ENCODE data around the gene PRKCH. TPM values are rescaled to one million over a fixed set of nuclear protein-coding genes. Genes with fewer than 3 reads are reported as not detected.

PRKCH gene
- polyA plus RNA-seq, 2 of the 4 experiments (the other 2 are of a cell fraction) = 10.0 to 10.2 TPM

- DNase-seq (ENCODE audit: low read depth in 1 of 2, low spot score in 1 of 2) (peak; percentile 53 to 80), FAIRE-seq (no peak), ATAC-seq (no peak)
- Histone ChIP-seq H3K4me3 (no peak overlapping the region), H3K9me3 (no peaks in the 10 kb centered on the region), H3K4me1 (peaks cover 88% of the 10 kb centered on the region), H3K27ac (peak overlapping the region; percentile 95 to 96), H3K4me2 (no peak overlapping the region; the same call in 2 of the 3 replicates)
- ChIA-PET CTCF (interaction anchor here (0.5 to 3.4 kb wide), 40 partner anchors 8 to 362 kb away, joined by 3 to 28 read pairs (median 5); no protein-coding TSS in a partner anchor), POLR2A (interaction anchor here (1.2 to 3.5 kb wide), 4 partner anchors 48 to 287 kb away, joined by 3 to 19 read pairs (median 4); partner anchors contain the start of gene SNAPC1)
- WGBS (ENCODE audit: missing lambda C conversion rate) = 27% methylated on average over 4 of the region's 4 CpGs
- TF ChIP-seq HOXB13 (CRISPR knock-in tag; IDR thresholded peaks at IDR 0.05; ENCODE audit: low read depth) = peak; percentile 95
- peak; percentile 85 for TF ChIP-seq HEYL (CRISPR knock-in tag; IDR thresholded peaks at IDR 0.05)
- no peak for TF ChIP-seq NPAS2 (CRISPR knock-in tag; IDR thresholded peaks at IDR 0.05; ENCODE audit: borderline replicate concordance)
- peak; percentile 67 to 72 for TF ChIP-seq RAD21 (conservative IDR thresholded peaks at IDR 0.05 in 1 of 2, IDR thresholded peaks at IDR 0.05 in 1 of 2)
- no peak for TF ChIP-seq BCL3 (IDR thresholded peaks at IDR 0.05)
- peak; percentile 72 for TF ChIP-seq SMC3 (IDR thresholded peaks at IDR 0.05)
- TF ChIP-seq CTCF (IDR thresholded peaks at IDR 0.05) = peak; percentile 81
- no peak for TF ChIP-seq JUNB (IDR thresholded peaks at IDR 0.05)
- TF ChIP-seq ZSCAN20 (CRISPR knock-in tag; IDR thresholded peaks at IDR 0.05) = peak; percentile 53; the same call in 1 of the 2 replicates
- TF ChIP-seq EHF (CRISPR knock-in tag; IDR thresholded peaks at IDR 0.05) = no peak
- peak; percentile 82; the same call in 1 of the 2 replicates for TF ChIP-seq HOXB5 (CRISPR knock-in tag; IDR thresholded peaks at IDR 0.05)
- TF ChIP-seq CBX8 (IDR thresholded peaks at IDR 0.05) = no peak
- TF ChIP-seq FOSL2 (IDR thresholded peaks at IDR 0.05) = no peak
- TF ChIP-seq FOSL2 (CRISPR knock-in tag; IDR thresholded peaks at IDR 0.05) = peak; percentile 49
- TF ChIP-seq HOXA7 (CRISPR knock-in tag; IDR thresholded peaks at IDR 0.05) = peak; percentile 87; the same call in 1 of the 2 replicates
- TF ChIP-seq CEBPB (IDR thresholded peaks at IDR 0.05) = peak; percentile 19 to 59; a peak in 2 of 4 replicates
- TF ChIP-seq ZNF302 (CRISPR knock-in tag; IDR thresholded peaks at IDR 0.05) = no peak
Measured at GRCh38 chr14:61475316-61475715, 153.9 kb downstream of the PRKCH start.

- CTCF ChIA-PET = interaction anchor here (0.5 to 3.4 kb wide), 34 partner anchors 9 to 361 kb away, joined by 3 to 28 read pairs (median 5); no protein-coding TSS in a partner anchor
- ATAC-seq (peak in 1 of 2 experiments; percentile 8; a peak in 3 of 6 replicates), DNase-seq (ENCODE audit: low read depth in 1 of 2, low spot score in 1 of 2) (no peak), FAIRE-seq (no peak)
- Histone ChIP-seq H3K9me3 (no peaks in the 10 kb centered on the region), H3K4me1 (peaks cover 88% of the 10 kb centered on the region), H3K4me2 (peak overlapping the region; percentile 66), H3K4me3 (no peak overlapping the region), H3K27ac (peak overlapping the region; percentile 91 to 96)
- POLR2A ChIA-PET = interaction anchor here (1.1 to 3.5 kb wide), 8 partner anchors 47 to 286 kb away, joined by 3 to 19 read pairs (median 3); partner anchors contain the start of genes HIF1A and SNAPC1
- WGBS (ENCODE audit: missing lambda C conversion rate) = 94% methylated on average over 2 of the region's 2 CpGs
- peak; percentile 97 for TF ChIP-seq ZSCAN20 (CRISPR knock-in tag; IDR thresholded peaks at IDR 0.05)
- TF ChIP-seq TP53 (CRISPR knock-in tag; IDR thresholded peaks at IDR 0.05) = peak; percentile 81; the same call in 1 of the 2 replicates
- no peak for TF ChIP-seq PHF8 (IDR thresholded peaks at IDR 0.05; ENCODE audit: borderline replicate concordance, low read depth)
- TF ChIP-seq HMGXB4 (CRISPR knock-in tag; IDR thresholded peaks at IDR 0.05; ENCODE audit: borderline replicate concordance) = 0 out of 2 replicates have a peak, but pooled peaks have one; percentile 32
- TF ChIP-seq NPAS2 (CRISPR knock-in tag; IDR thresholded peaks at IDR 0.05; ENCODE audit: borderline replicate concordance) = 0 out of 2 replicates have a peak, but pooled peaks have one; percentile 9
- no peak for TF ChIP-seq RFX5 (IDR thresholded peaks at IDR 0.05)
- peak; percentile 95 for TF ChIP-seq HEYL (CRISPR knock-in tag; IDR thresholded peaks at IDR 0.05)
- TF ChIP-seq TFCP2L1 (CRISPR knock-in tag; IDR thresholded peaks at IDR 0.05) = no peak
- no peak for TF ChIP-seq PBX3 (IDR thresholded peaks at IDR 0.05)
- TF ChIP-seq EHF (CRISPR knock-in tag; IDR thresholded peaks at IDR 0.05) = peak; percentile 93
- peak; percentile 90 for TF ChIP-seq HOXA7 (CRISPR knock-in tag; IDR thresholded peaks at IDR 0.05)
- no peak for TF ChIP-seq MYC (IDR thresholded peaks at IDR 0.05; ENCODE audit: borderline replicate concordance, low read length)
- no peak for TF ChIP-seq MAX (IDR thresholded peaks at IDR 0.05)
- peak; percentile 94 for TF ChIP-seq HOXB5 (CRISPR knock-in tag; IDR thresholded peaks at IDR 0.05)
- no peak; the same call in 1 of the 2 replicates for TF ChIP-seq RARB (CRISPR knock-in tag; IDR thresholded peaks at IDR 0.05)
- TF ChIP-seq FOSL2 (IDR thresholded peaks at IDR 0.05) = no peak
- TF ChIP-seq FOSL2 (CRISPR knock-in tag; IDR thresholded peaks at IDR 0.05) = peak; percentile 29; the same call in 1 of the 2 replicates
- no peak for TF ChIP-seq CBX8 (IDR thresholded peaks at IDR 0.05)
- peak; percentile 80 for TF ChIP-seq FOSB (CRISPR knock-in tag; IDR thresholded peaks at IDR 0.05)
- TF ChIP-seq ATOH8 (CRISPR knock-in tag; IDR thresholded peaks at IDR 0.05; ENCODE audit: low read depth) = peak; percentile 95
Measured at GRCh38 chr14:61476105-61476753, 154.8 kb downstream of the PRKCH start.

Measured in A549 (cell line).